ENCODE results near the gene DLG5. TPM values are rescaled to one million over a fixed set of nuclear protein-coding genes. Genes with fewer than 3 reads are reported as not detected.
A peak's percentile ranks its signal among the peaks of the same experiment; 100 is the strongest.

DLG5 gene
- polyA plus RNA-seq, 2 of the 4 experiments (the other 2 are of a cell fraction): 17.0 to 30.9 TPM

- ChIA-PET POLR2A (no interaction called here), CTCF (interaction anchor here (0.7 to 1.3 kb wide), 4 partner anchors 42 to 126 kb away, joined by 3 to 5 read pairs (median 3); no protein-coding TSS in a partner anchor)
- Histone ChIP-seq H3K4me1 (peaks cover 17% of the 10 kb centered on the region), H3K4me2 (no peak overlapping the region), H3K9me3 (no peaks in the 10 kb centered on the region), H3K4me3 (no peak overlapping the region), H3K27ac (no peak overlapping the region)
- no peak for TF ChIP-seq SMC3 (IDR thresholded peaks at IDR 0.05)
- no peak for TF ChIP-seq GATA3 (IDR thresholded peaks at IDR 0.05; ENCODE audit: borderline replicate concordance)
- TF ChIP-seq SREBF2 (IDR thresholded peaks at IDR 0.05): no peak
- no peak for TF ChIP-seq BCL3 (IDR thresholded peaks at IDR 0.05)
- TF ChIP-seq MAFK (IDR thresholded peaks at IDR 0.05; ENCODE audit: partially characterized antibody): no peak
- TF ChIP-seq EHMT2 (IDR thresholded peaks at IDR 0.05; ENCODE audit: low read depth): no peak
- TF ChIP-seq JUNB (IDR thresholded peaks at IDR 0.05): no peak
- TF ChIP-seq HOXB5 (CRISPR knock-in tag; IDR thresholded peaks at IDR 0.05): no peak
- TF ChIP-seq ELK1 (IDR thresholded peaks at IDR 0.05; ENCODE audit: low read depth, low read length): no peak
- no peak for TF ChIP-seq ATOH8 (CRISPR knock-in tag; IDR thresholded peaks at IDR 0.05; ENCODE audit: low read depth)
- ATAC-seq (no peak), DNase-seq (ENCODE audit: low read depth in 1 of 2, low spot score in 1 of 2) (no peak), FAIRE-seq (no peak)
- WGBS (ENCODE audit: missing lambda C conversion rate): 90% methylated on average over 5 of the region's 5 CpGs
These were observed 46.7 kb upstream of the DLG5 start for GRCh38 chr10:77973276-77973675.

GRCh38 chr10:77972148-77972547 is 45.6 kb upstream of the DLG5 start:
- DNase-seq (ENCODE audit: low read depth in 1 of 2, low spot score in 1 of 2) (no peak), ATAC-seq (no peak), FAIRE-seq (no peak)
- POLR2A ChIA-PET: no interaction called here
- WGBS (ENCODE audit: missing lambda C conversion rate): 87% methylated on average over 5 of the region's 5 CpGs
- no peak overlapping the region for H3K4me2 ChIP-seq
- H3K9me3 ChIP-seq: no peaks in the 10 kb centered on the region
- TF ChIP-seq ESRRA (IDR thresholded peaks at IDR 0.05; ENCODE audit: borderline replicate concordance, low read length) (no peak), FOXS1 (CRISPR knock-in tag; IDR thresholded peaks at IDR 0.05) (no peak), KDM5A (IDR thresholded peaks at IDR 0.05) (no peak), NPAS2 (CRISPR knock-in tag; IDR thresholded peaks at IDR 0.05; ENCODE audit: borderline replicate concordance) (no peak), RNF2 (IDR thresholded peaks at IDR 0.05; ENCODE audit: borderline replicate concordance, low read depth) (no peak), CHD2 (IDR thresholded peaks at IDR 0.05; ENCODE audit: low read length, partially characterized antibody) (no peak), ZSCAN20 (CRISPR knock-in tag; IDR thresholded peaks at IDR 0.05) (no peak), PBX3 (IDR thresholded peaks at IDR 0.05) (no peak), TFCP2L1 (CRISPR knock-in tag; IDR thresholded peaks at IDR 0.05) (no peak), RAD21 (conservative IDR thresholded peaks at IDR 0.05 in 1 of 2, IDR thresholded peaks at IDR 0.05 in 1 of 2) (no peak)
- H3K27ac ChIP-seq: no peak overlapping the region
- peaks cover 17% of the 10 kb centered on the region for H3K4me1 ChIP-seq
- H3K4me3 ChIP-seq: no peak overlapping the region
- CTCF ChIA-PET: interaction anchor here (1.3 kb wide), 2 partner anchors 82 to 125 kb away, joined by 3 to 5 read pairs; no protein-coding TSS in a partner anchor

- H3K4me2 ChIP-seq: peak overlapping the region; percentile 41; the same call in 2 of the 3 replicates
- no peak for TF ChIP-seq HDAC2 (IDR thresholded peaks at IDR 0.05)
- H3K4me3 ChIP-seq: no peak overlapping the region
- 93% methylated on average over 3 of the region's 3 CpGs for WGBS (ENCODE audit: missing lambda C conversion rate)
- peaks cover 17% of the 10 kb centered on the region for H3K4me1 ChIP-seq
- no peak for FAIRE-seq
- DNase-seq (ENCODE audit: low read depth in 1 of 2, low spot score in 1 of 2): no peak
- CTCF ChIA-PET: interaction anchor here (1.3 kb wide), 1 partner anchor 81 kb away, joined by 5 read pairs; no protein-coding TSS in a partner anchor
- H3K27ac ChIP-seq: peak overlapping the region in 1 of 2 experiments; percentile 40; a peak in 3 of 6 replicates
- POLR2A ChIA-PET: no interaction called here
- H3K9me3 ChIP-seq: no peaks in the 10 kb centered on the region
- ATAC-seq: no peak
These were observed 45.2 kb upstream of the DLG5 start for GRCh38 chr10:77971804-77972144.

Measured in A549 (cell line).